GM23248 (cell line): ENCODE data around the gene CACNG4. TPM values are rescaled to one million over a fixed set of nuclear protein-coding genes. Genes with fewer than 3 reads are reported as not detected.
A peak's percentile ranks its signal among the peaks of the same experiment; 100 is the strongest.

ENCODE experiments used
- DNase-seq: peaks from one replicate; pipeline ENCODE4 v3.0.0-alpha.2; 2015
- H2AFZ ChIP-seq: fragments of 200-600 bp; sonication (generic); 2 replicates; pipeline ENCODE4 v1.6.1; 2016; ENCODE audit warnings: antibody characterized with exemption
- H3F3A ChIP-seq: fragments of 200-600 bp; sonication (generic); 2 replicates; pipeline ENCODE4 v1.6.1; 2016; ENCODE audit warnings: mild to moderate bottlenecking, antibody characterized with exemption, mixed run types; ENCODE audit not compliant: insufficient read depth
- H3K27ac ChIP-seq: fragments of 200-600 bp; sonication (generic); 2 replicates; pipeline ENCODE4 v1.5.1; 2016; ENCODE audit warnings: mild to moderate bottlenecking
- H3K27me3 ChIP-seq: fragments of 200-600 bp; sonication (generic); replicated peaks from 2 replicates; pipeline ENCODE4 v1.6.1; 2016; ENCODE audit warnings: mild to moderate bottlenecking; ENCODE audit not compliant: insufficient read depth
- H3K36me3 ChIP-seq: fragments of 200-600 bp; sonication (generic); 2 replicates; pipeline ENCODE4 v1.6.1; 2016; ENCODE audit warnings: low read depth, mild to moderate bottlenecking
- H3K4me1 ChIP-seq: fragments of 200-600 bp; sonication (generic); 2 replicates; pipeline ENCODE4 v1.6.1; 2016; ENCODE audit warnings: mild to moderate bottlenecking; ENCODE audit not compliant: insufficient read depth
- H3K4me2 ChIP-seq: fragments of 200-600 bp; sonication (generic); one replicate; pipeline ENCODE4 v1.6.1; 2016; ENCODE audit warnings: mild to moderate bottlenecking; ENCODE audit not compliant: unreplicated experiment
- H3K4me3 ChIP-seq: fragments of 200-600 bp; sonication (generic); 2 replicates; pipeline ENCODE4 v1.5.1; 2016; ENCODE audit warnings: mild to moderate bottlenecking
- H3K79me2 ChIP-seq: fragments of 200-600 bp; sonication (generic); 2 replicates; pipeline ENCODE4 v1.6.1; 2016; ENCODE audit warnings: mild to moderate bottlenecking; ENCODE audit not compliant: insufficient read depth
- H3K9ac ChIP-seq: fragments of 200-600 bp; sonication (generic); 2 replicates; pipeline ENCODE4 v1.6.1; 2016; ENCODE audit warnings: mild to moderate bottlenecking
- H3K9me2 ChIP-seq: fragments of 200-600 bp; sonication (generic); 2 replicates; pipeline ENCODE4 v1.6.1; 2016; ENCODE audit warnings: mixed run types, mild to moderate bottlenecking, moderate library complexity; ENCODE audit not compliant: insufficient read depth
- H3K9me3 ChIP-seq: fragments of 200-600 bp; sonication (generic); one replicate; pipeline ENCODE4 v1.6.1; 2017; ENCODE audit warnings: low read depth
- H4K20me1 ChIP-seq: fragments of 200-600 bp; sonication (generic); 2 replicates; pipeline ENCODE4 v1.6.0; 2016; ENCODE audit not compliant: insufficient read depth
- EZH2 ChIP-seq: fragments of 200-600 bp; sonication (generic); IDR thresholded peaks from 2 replicates; pipeline ENCODE4 v1.6.1; 2018; ENCODE audit warnings: antibody characterized with exemption, mild to moderate bottlenecking; ENCODE audit not compliant: insufficient read depth, poor library complexity, severe bottlenecking
- EZH2phosphoT487 ChIP-seq: fragments of 200-600 bp; sonication (generic); IDR thresholded peaks from 2 replicates; pipeline ENCODE4 v1.6.1; 2018; ENCODE audit warnings: antibody characterized with exemption, moderate library complexity, mild to moderate bottlenecking, low read depth; ENCODE audit not compliant: insufficient read depth
- WGBS, 2 experiments: methylation state at CpG; one replicate each; pipeline ENCODE4 v1.1.6; 2015 to 2017; ENCODE audit warnings: low lambda C conversion rate in 2 of 2, low coverage in 1 of 2; ENCODE audit errors: missing lambda C conversion rate in 2 of 2; 5-methylcytosine and 5-hydroxymethylcytosine counted together
- in situ Hi-C: fragments of 300-500 bp; cut with MboI; formaldehyde crosslinking; loops from 2 replicates; pipeline ENCODE4 v1.15.0; 2020
- polyA plus RNA-seq: library from polyadenylated mRNA; unstranded; fragments of >200 nt; fragmentation: Nextera tagmentation; extraction: Ambion mirVana; gene quantifications from 2 replicates; pipeline ENCODE4 v1.2.1, GENCODE V29; 2016
- total RNA-seq: library from RNA; depleted of rRNA; stranded (reverse); fragments of >200 nt; shearing (Covaris generic); gene quantifications from 2 replicates; pipeline ENCODE4 v1.2.3, GENCODE V29; 2014

CACNG4 gene
- total and polyA plus RNA-seq, 2 experiments from 2014 or later = not detected

DNA sequence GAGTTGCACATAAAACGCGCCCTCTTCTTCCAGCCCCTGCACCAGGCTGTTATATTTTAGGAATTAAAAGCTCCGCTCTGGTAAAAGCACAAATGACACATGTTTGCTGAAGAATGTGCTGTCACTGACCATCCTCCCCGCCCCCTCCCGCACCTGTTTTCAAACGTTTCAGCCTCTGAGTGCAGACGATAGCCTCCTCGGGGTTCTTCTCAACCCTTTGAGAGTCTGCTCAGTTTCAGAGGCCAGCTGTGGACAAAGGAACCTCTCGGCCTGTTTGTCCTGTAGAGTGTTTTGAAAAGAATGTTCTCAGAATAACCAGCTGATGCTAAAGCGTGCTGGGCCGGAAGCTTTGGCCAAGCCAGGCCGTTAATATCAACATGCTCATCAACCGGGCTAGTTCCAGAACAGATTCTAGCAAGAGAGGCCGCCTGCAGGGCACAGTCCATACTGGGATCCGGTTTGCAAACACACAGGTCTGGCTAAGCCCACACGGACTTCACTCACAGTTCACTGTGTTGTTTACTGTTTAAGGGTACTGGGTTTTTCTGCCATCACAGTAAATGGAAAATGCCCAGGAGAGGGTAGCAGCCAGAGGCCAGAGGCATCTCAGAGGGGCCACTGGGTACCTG is 6.4 kb upstream of the CACNG4 start:
- Histone ChIP-seq H3K9ac (no peak overlapping the region), H4K20me1 (no peaks in the 10 kb centered on the region), H3F3A (no peaks in the 10 kb centered on the region), H3K4me2 (no peak overlapping the region), H3K27ac (no peak overlapping the region), H2AFZ (no peak overlapping the region), H3K4me3 (no peak overlapping the region), H3K9me2 (no peaks in the 10 kb centered on the region), H3K9me3 (no peaks in the 10 kb centered on the region), H3K4me1 (no peaks in the 10 kb centered on the region), H3K36me3 (no peaks in the 10 kb centered on the region), H3K79me2 (no peaks in the 10 kb centered on the region), H3K27me3 (peaks cover 39% of the 10 kb centered on the region)
- DNase-seq = no peak
- in situ Hi-C loops = no loop called here
- no peak for TF ChIP-seq EZH2
- no peak for TF ChIP-seq EZH2phosphoT487
- WGBS, 2 experiments = 32 to 37% methylated on average over 16 of the region's 16 CpGs

DNA sequence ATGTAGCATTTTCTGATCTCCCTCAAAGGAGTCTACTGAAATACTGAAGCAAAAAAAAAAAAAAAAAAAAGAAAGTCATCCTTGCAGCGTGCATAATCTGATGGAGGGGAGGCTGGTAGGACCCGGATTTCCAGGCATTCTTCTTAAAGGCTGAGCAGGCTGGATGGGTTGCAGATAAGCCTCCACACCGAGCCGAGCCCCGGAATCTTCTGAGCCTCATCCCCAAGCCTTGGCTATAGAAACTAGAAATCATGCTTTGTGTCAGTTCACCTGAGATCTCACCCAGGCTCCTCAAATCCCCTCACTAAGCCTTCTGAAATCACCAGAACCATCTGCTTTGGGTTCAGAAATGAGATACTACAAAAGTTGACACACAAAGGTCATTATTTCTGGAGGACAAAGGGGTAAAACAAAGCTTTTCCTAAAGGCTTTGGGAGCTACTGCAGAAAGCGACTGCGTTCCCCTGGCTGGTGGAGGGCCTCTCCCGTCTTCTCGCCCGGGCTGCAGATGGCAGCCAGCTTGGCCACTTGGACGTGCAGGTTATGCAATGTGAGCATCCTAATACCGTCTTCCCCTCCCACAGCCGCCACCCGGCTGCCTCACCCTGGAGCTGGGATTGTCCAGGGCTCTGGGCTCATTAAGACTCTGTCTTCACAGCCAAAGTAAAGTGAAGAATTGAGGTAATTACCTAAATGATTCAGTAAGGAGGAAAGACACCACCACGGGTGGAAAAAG is 4.7 kb upstream of the CACNG4 start:
- H3F3A ChIP-seq = no peaks in the 10 kb centered on the region
- H2AFZ ChIP-seq = no peak overlapping the region
- H3K9me3 ChIP-seq = no peaks in the 10 kb centered on the region
- no peak overlapping the region for H3K9ac ChIP-seq
- peaks cover 52% of the 10 kb centered on the region for H3K27me3 ChIP-seq
- H3K27ac ChIP-seq = no peak overlapping the region
- no peaks in the 10 kb centered on the region for H3K4me1 ChIP-seq
- WGBS, 2 experiments = 60 to 65% methylated on average over 15 of the region's 15 CpGs
- no peaks in the 10 kb centered on the region for H3K9me2 ChIP-seq
- in situ Hi-C loops = no loop called here
- no peak for DNase-seq
- no peak overlapping the region for H3K4me2 ChIP-seq
- no peaks in the 10 kb centered on the region for H3K36me3 ChIP-seq
- no peaks in the 10 kb centered on the region for H3K79me2 ChIP-seq
- TF ChIP-seq EZH2phosphoT487 (no peak), EZH2 (no peak)
- no peaks in the 10 kb centered on the region for H4K20me1 ChIP-seq
- no peak overlapping the region for H3K4me3 ChIP-seq

DNA sequence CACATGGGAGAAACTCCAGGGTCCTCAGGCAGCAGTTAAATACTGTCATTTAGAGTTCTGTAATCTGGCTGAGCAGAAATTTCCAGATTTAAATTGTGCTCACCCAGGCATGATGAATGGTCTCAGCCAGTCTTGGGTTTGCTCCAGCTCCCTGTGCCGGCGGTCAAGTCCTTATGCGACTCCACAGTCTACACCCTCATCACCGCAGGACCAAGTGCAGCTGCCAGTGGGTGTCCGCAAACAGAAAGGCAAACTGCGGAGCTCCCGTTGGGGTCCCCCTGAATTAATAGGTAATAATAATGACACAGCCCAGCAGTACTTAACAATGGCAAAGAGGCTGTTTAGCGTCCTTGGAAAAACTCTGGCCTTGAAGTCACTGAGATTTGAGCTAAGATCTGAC is 3.9 kb upstream of the CACNG4 start:
- no peak for DNase-seq
- H3K27ac ChIP-seq = no peak overlapping the region
- no peak overlapping the region for H3K4me2 ChIP-seq
- in situ Hi-C loops = no loop called here
- no peaks in the 10 kb centered on the region for H3K4me1 ChIP-seq
- no peak overlapping the region for H3K4me3 ChIP-seq
- no peaks in the 10 kb centered on the region for H3K9me2 ChIP-seq
- H2AFZ ChIP-seq = no peak overlapping the region
- H3K27me3 ChIP-seq = peaks cover 52% of the 10 kb centered on the region
- no peak overlapping the region for H3K9ac ChIP-seq
- no peak for TF ChIP-seq EZH2
- TF ChIP-seq EZH2phosphoT487 = no peak
- H3K9me3 ChIP-seq = no peaks in the 10 kb centered on the region
- 49 to 51% methylated on average over 8 of the region's 8 CpGs for WGBS, 2 experiments
- H4K20me1 ChIP-seq = no peaks in the 10 kb centered on the region
- H3K36me3 ChIP-seq = no peaks in the 10 kb centered on the region
- no peaks in the 10 kb centered on the region for H3K79me2 ChIP-seq
- H3F3A ChIP-seq = no peaks in the 10 kb centered on the region

DNA sequence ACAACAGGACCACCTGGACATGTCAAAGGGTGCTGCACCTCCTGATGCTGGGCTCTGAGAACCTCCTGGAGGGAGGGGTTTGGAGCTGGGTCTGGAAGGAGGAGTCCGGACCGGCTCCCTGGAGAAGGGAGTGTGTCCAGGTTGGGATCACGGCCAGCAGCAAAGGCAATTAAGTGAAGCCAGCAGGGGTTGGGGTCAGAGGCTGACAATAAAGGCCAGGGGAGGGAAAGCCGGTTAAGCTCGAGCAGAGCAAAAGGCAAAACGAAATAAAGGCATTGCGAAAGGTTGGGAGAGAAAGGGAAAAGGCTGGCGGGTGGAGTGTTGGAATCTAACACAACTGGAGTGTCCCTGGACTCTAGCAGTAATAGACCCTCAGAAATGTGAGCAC is 992 bp upstream of the CACNG4 start:
- WGBS, 2 experiments = 5 to 12% methylated on average over 4 to 8 of the region's 8 CpGs
- Histone ChIP-seq H3K9me3 (no peaks in the 10 kb centered on the region), H3K4me3 (no peak overlapping the region), H3K27ac (no peak overlapping the region), H3K36me3 (no peaks in the 10 kb centered on the region), H3K9me2 (no peaks in the 10 kb centered on the region), H3K4me2 (no peak overlapping the region), H3F3A (no peaks in the 10 kb centered on the region), H4K20me1 (no peaks in the 10 kb centered on the region), H3K27me3 (peaks cover 71% of the 10 kb centered on the region), H3K4me1 (no peaks in the 10 kb centered on the region), H2AFZ (no peak overlapping the region), H3K9ac (no peak overlapping the region), H3K79me2 (no peaks in the 10 kb centered on the region)
- in situ Hi-C loops = no loop called here
- DNase-seq = no peak
- TF ChIP-seq EZH2phosphoT487 (no peak), EZH2 (peak; percentile 32)
